Epithelial cell of esophagus (primary cell): ENCODE measurements around the gene GPR65.

Experiments used
- DNase-seq: peaks from one replicate; pipeline ENCODE4 v3.0.0; 2010; ENCODE audit warnings: low read depth
- H3K4me3 ChIP-seq: 2 replicates; pipeline ENCODE4 v1.5.1; 2011; ENCODE audit warnings: mild to moderate bottlenecking, low read length, control low read depth
- TF ChIP-seq, protein P1 (sequence below): IDR thresholded peaks from 2 replicates; pipeline ENCODE4 v1.5.1; 2011; ENCODE audit warnings: low read depth, mild to moderate bottlenecking, low read length, control low read depth, inconsistent platforms; ENCODE audit not compliant: insufficient read depth; ENCODE audit errors: missing control alignments

Gene GPR65

DNA sequence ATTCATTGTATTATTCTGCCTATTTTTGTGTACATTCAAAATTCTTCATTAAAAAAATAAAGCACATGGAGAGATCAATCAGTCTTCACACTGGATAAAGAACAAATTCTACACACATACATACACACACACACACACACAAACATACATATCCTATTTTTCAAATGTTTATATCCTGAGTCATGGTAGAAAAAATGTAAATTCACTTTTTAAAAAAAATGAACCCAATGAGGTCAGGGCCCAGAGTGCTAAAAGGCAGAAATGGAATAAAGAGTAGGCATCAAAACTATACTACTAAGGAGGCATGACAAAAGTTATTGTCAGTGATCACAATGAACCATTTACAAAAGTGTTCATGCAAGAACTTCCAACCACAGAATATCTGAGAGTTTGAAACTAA, 29.3 kb upstream of the GPR65 start:
- TF ChIP-seq, protein P1, sequence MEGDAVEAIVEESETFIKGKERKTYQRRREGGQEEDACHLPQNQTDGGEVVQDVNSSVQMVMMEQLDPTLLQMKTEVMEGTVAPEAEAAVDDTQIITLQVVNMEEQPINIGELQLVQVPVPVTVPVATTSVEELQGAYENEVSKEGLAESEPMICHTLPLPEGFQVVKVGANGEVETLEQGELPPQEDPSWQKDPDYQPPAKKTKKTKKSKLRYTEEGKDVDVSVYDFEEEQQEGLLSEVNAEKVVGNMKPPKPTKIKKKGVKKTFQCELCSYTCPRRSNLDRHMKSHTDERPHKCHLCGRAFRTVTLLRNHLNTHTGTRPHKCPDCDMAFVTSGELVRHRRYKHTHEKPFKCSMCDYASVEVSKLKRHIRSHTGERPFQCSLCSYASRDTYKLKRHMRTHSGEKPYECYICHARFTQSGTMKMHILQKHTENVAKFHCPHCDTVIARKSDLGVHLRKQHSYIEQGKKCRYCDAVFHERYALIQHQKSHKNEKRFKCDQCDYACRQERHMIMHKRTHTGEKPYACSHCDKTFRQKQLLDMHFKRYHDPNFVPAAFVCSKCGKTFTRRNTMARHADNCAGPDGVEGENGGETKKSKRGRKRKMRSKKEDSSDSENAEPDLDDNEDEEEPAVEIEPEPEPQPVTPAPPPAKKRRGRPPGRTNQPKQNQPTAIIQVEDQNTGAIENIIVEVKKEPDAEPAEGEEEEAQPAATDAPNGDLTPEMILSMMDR = no peak
- no peak overlapping the region for H3K4me3 ChIP-seq
- DNase-seq = no peak

DNA sequence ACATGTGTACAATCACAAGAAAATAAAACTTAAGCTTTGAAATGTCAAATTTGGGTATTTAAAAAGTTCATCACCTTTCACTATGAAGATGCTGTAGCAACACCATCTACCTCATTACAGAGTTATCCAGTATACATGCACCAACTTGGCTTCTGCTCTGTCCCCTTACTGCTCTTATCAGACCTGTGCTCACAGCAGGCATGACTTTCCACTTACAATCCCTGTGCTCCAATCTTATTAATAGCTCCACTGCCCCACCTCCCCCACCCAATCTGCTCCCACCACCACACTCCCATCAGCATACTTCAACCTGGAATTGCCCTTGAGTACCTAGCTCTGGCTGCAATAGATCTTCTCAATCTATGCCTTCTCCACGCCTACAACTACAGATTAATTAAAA, 25.2 kb upstream of the GPR65 start:
- no peak for DNase-seq
- TF ChIP-seq, protein P1 = no peak
- no peak overlapping the region for H3K4me3 ChIP-seq

DNA sequence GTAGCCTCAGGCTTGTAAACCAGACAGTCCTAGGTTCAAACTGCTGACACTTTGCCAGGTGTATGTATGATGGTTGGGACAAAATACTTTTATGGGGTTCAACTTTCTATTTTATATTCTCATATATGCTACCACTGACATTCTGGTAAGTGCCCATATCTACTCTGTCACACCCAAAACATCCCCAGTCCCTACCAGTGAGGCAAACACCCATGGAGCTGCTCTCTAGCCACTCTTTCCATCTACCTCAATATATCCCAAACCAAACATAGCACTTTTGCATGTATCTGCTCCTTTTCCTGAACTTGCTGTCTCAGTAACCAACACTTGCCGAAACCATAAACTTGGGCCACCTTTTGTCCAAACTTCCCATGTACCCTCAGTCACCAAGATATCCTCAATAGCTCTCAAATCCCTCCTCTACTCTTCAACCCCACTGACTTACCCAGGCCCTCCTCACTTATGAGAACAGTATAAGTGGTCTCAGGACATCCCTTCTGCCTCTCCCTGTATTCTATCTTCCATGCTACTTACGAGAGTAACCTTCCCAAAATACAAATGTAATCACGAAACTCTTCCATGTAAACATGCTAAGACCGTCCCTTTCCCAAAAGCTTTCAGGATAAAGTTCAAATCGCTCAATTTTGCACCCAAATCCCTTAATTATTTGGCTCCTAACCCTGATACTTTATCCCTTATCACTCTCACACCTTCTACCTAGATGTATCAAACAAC, 15.5 kb upstream of the GPR65 start:
- TF ChIP-seq, protein P1 = no peak
- DNase-seq = no peak
- H3K4me3 ChIP-seq = no peak overlapping the region

GRCh38 chr14:87989956-87990299, 15.0 kb upstream of the GPR65 start:
- TF ChIP-seq, protein P1 = no peak
- H3K4me3 ChIP-seq = no peak overlapping the region
- DNase-seq = peak; percentile 39

DNA sequence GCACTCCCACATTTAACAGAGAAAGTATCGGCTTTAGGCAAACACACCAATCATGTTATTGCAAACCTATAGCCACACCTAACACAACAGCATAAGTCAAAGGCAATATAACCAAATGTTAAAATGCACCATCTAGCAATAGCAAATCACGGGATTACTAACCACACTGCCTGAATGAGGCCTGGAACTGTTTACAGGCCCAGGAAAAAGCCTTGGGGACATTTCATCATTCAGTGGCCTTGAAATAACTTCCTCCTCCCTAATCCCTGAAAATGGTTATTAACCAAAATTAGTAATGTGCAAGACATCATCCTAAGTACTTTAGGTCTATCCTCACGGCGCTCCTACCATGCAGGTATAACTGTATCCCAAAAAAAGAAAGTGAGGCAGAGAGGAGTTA, 14.3 kb upstream of the GPR65 start:
- no peak overlapping the region for H3K4me3 ChIP-seq
- TF ChIP-seq, protein P1 = no peak
- no peak for DNase-seq

- TF ChIP-seq, protein P1 = no peak
- no peak for DNase-seq
- H3K4me3 ChIP-seq = peak overlapping the region; percentile 55
Observed at GRCh38 chr14:87992346-87992717, 12.6 kb upstream of the GPR65 start.
